Activated CD4-positive, alpha-beta T cell treated with anti-CD3 and anti-CD28 coated beads, Interleukin-2, Interleukin-6, amounts not matched to agents 100 ng/mL and 50 ng/mL, durations not matched to agents 16 hours and 8 hours (primary cell): ENCODE results near the gene SEC14L6.

Experiments
- DNase-seq: peaks from one replicate; pipeline ENCODE4 v3.0.0-alpha.2; 2020

SEC14L6 gene

GRCh38 chr22:30531651-30532608 is 14.6 kb downstream of the SEC14L6 start:
- DNase-seq = no peak

- DNase-seq = no peak
Observed at GRCh38 chr22:30526656-30527055, 19.9 kb downstream of the SEC14L6 start.

GRCh38 chr22:30523646-30524489 is 22.7 kb downstream of the SEC14L6 start:
- no peak for DNase-seq

- no peak for DNase-seq
Observed at GRCh38 chr22:30521368-30522156, 25.0 kb downstream of the SEC14L6 start.

- DNase-seq = no peak
Observed at GRCh38 chr22:30519842-30520425, 26.6 kb downstream of the SEC14L6 start.

- DNase-seq = no peak
Observed at GRCh38 chr22:30516731-30517130, 29.8 kb downstream of the SEC14L6 start.

GRCh38 chr22:30516273-30516672 is 30.3 kb downstream of the SEC14L6 start:
- no peak for DNase-seq

GRCh38 chr22:30514252-30514651 is 32.3 kb downstream of the SEC14L6 start:
- no peak for DNase-seq

GRCh38 chr22:30513462-30513861 is 33.1 kb downstream of the SEC14L6 start:
- DNase-seq = no peak

- DNase-seq = no peak
Observed at GRCh38 chr22:30511911-30512310, 34.6 kb downstream of the SEC14L6 start.

GRCh38 chr22:30511109-30511508 is 35.4 kb downstream of the SEC14L6 start:
- DNase-seq = no peak

GRCh38 chr22:30508216-30508615 is 38.3 kb downstream of the SEC14L6 start:
- DNase-seq = no peak

GRCh38 chr22:30507670-30508069 is 38.9 kb downstream of the SEC14L6 start:
- no peak for DNase-seq

GRCh38 chr22:30506507-30506968 is 40.0 kb downstream of the SEC14L6 start:
- no peak for DNase-seq

GRCh38 chr22:30503551-30503950 is 43.0 kb downstream of the SEC14L6 start:
- DNase-seq = no peak

GRCh38 chr22:30502911-30503310 is 43.6 kb downstream of the SEC14L6 start:
- DNase-seq = no peak

GRCh38 chr22:30502153-30502552 is 44.4 kb downstream of the SEC14L6 start:
- no peak for DNase-seq

GRCh38 chr22:30500628-30501027 is 45.9 kb downstream of the SEC14L6 start:
- no peak for DNase-seq

- no peak for DNase-seq
Observed at GRCh38 chr22:30497466-30498150, 48.9 kb downstream of the SEC14L6 start.

GRCh38 chr22:30495041-30495784 is 51.3 kb downstream of the SEC14L6 start:
- DNase-seq = no peak

GRCh38 chr22:30492144-30492543 is 54.4 kb downstream of the SEC14L6 start:
- no peak for DNase-seq
